H9 (cell line): ENCODE data around the gene NTRK3. TPM values are rescaled to one million over a fixed set of nuclear protein-coding genes. Genes with fewer than 3 reads are reported as not detected.

ENCODE experiments used
- DNase-seq: peaks from one replicate; pipeline ENCODE4 v3.0.0-alpha.2; 2017
- H2AFZ ChIP-seq: one replicate; pipeline ENCODE4 v1.6.1; 2013; ENCODE audit warnings: mild to moderate bottlenecking, low read length, control low read depth, moderate library complexity
- H2AK5ac ChIP-seq: 2 replicates; pipeline ENCODE4 v1.6.1; 2013; ENCODE audit warnings: low read length, control low read depth, mixed read lengths; ENCODE audit not compliant: insufficient read length
- H2BK120ac ChIP-seq: one replicate; pipeline ENCODE4 v1.6.1; 2013; ENCODE audit warnings: low read depth, mild to moderate bottlenecking, low read length, control low read depth, inconsistent platforms; ENCODE audit not compliant: poor library complexity, severe bottlenecking
- H2BK12ac ChIP-seq: 2 replicates; pipeline ENCODE4 v1.6.1; 2013; ENCODE audit warnings: low read length, control low read depth, mixed read lengths, low read depth; ENCODE audit not compliant: insufficient read length
- H2BK15ac ChIP-seq: 2 replicates; pipeline ENCODE4 v1.6.1; 2013; ENCODE audit warnings: low read depth, low read length, control low read depth
- H2BK20ac ChIP-seq: one replicate; pipeline ENCODE4 v1.6.1; 2013; ENCODE audit warnings: low read depth, mild to moderate bottlenecking, low read length, control low read depth, inconsistent platforms; ENCODE audit not compliant: poor library complexity, severe bottlenecking
- H2BK5ac ChIP-seq: 2 replicates; pipeline ENCODE4 v1.6.1; 2013; ENCODE audit warnings: low read length, control low read depth, mixed read lengths; ENCODE audit not compliant: insufficient read length
- H3K14ac ChIP-seq: 2 replicates; pipeline ENCODE4 v1.6.1; 2013; ENCODE audit warnings: low read length, control low read depth; ENCODE audit not compliant: insufficient read depth
- H3K18ac ChIP-seq: 2 replicates; pipeline ENCODE4 v1.6.1; 2013; ENCODE audit warnings: low read depth, mild to moderate bottlenecking, mixed read lengths, low read length, control low read depth; ENCODE audit not compliant: insufficient read length
- H3K23ac ChIP-seq: 2 replicates; pipeline ENCODE4 v1.6.1; 2013; ENCODE audit warnings: low read length, control low read depth, mixed read lengths, low read depth; ENCODE audit not compliant: insufficient read length
- H3K23me2 ChIP-seq: 2 replicates; pipeline ENCODE4 v1.6.1; 2013; ENCODE audit warnings: low read depth, mild to moderate bottlenecking, mixed read lengths, low read length, control low read depth; ENCODE audit not compliant: insufficient read length, poor library complexity, severe bottlenecking
- H3K27ac ChIP-seq: 2 replicates; pipeline ENCODE4 v1.5.1; 2013; ENCODE audit warnings: low read length, control low read depth, mixed read lengths, low read depth; ENCODE audit not compliant: insufficient read length
- H3K27me3 ChIP-seq: 2 replicates; pipeline ENCODE4 v1.6.1; 2013; ENCODE audit warnings: low read length, control low read depth, inconsistent platforms; ENCODE audit not compliant: insufficient read depth
- H3K4ac ChIP-seq: 2 replicates; pipeline ENCODE4 v1.6.1; 2013; ENCODE audit warnings: low read depth, mild to moderate bottlenecking, control low read depth, inconsistent platforms, low read length, moderate library complexity
- H3K4me1 ChIP-seq: 2 replicates; pipeline ENCODE4 v1.6.1; 2013; ENCODE audit warnings: low read length, control low read depth, inconsistent platforms; ENCODE audit not compliant: insufficient read depth
- H3K4me2 ChIP-seq: 2 replicates; pipeline ENCODE4 v1.6.1; 2013; ENCODE audit warnings: low read length, control low read depth, mixed read lengths; ENCODE audit not compliant: insufficient read length, insufficient read depth
- H3K56ac ChIP-seq: 2 replicates; pipeline ENCODE4 v1.6.1; 2013; ENCODE audit warnings: low read depth, mild to moderate bottlenecking, mixed read lengths, low read length, control low read depth; ENCODE audit not compliant: insufficient read length
- H3K79me1 ChIP-seq: 2 replicates; pipeline ENCODE4 v1.6.1; 2013; ENCODE audit warnings: low read depth, mild to moderate bottlenecking, moderate library complexity, low read length, control low read depth, inconsistent platforms; ENCODE audit not compliant: insufficient read depth, poor library complexity, severe bottlenecking
- H3K79me2 ChIP-seq: 2 replicates; pipeline ENCODE4 v1.6.1; 2013; ENCODE audit warnings: low read length, control low read depth, inconsistent platforms; ENCODE audit not compliant: insufficient read depth
- H3K9ac ChIP-seq: 2 replicates; pipeline ENCODE4 v1.6.1; 2013; ENCODE audit warnings: low read length, control low read depth, mixed read lengths; ENCODE audit not compliant: insufficient read length; ENCODE audit errors: extremely low read depth
- H3K9me3 ChIP-seq: one replicate; pipeline ENCODE4 v1.6.1; 2013; ENCODE audit warnings: low read depth, low read length, inconsistent platforms; ENCODE audit not compliant: control insufficient read depth
- H3T11ph ChIP-seq: one replicate; pipeline ENCODE4 v1.6.1; 2013; ENCODE audit warnings: mild to moderate bottlenecking, low read length, control low read depth, inconsistent platforms
- H4K20me1 ChIP-seq: one replicate; pipeline ENCODE4 v1.6.1; 2013; ENCODE audit not compliant: control insufficient read depth, insufficient read length, insufficient read depth
- H4K5ac ChIP-seq: 2 replicates; pipeline ENCODE4 v1.6.1; 2013; ENCODE audit warnings: low read depth, mild to moderate bottlenecking, mixed read lengths, low read length, control low read depth; ENCODE audit not compliant: insufficient read length
- H4K8ac ChIP-seq: replicated peaks from 2 replicates; pipeline ENCODE4 v1.6.1; 2013; ENCODE audit warnings: low read length, control low read depth, mixed read lengths, low read depth; ENCODE audit not compliant: insufficient read length
- H4K91ac ChIP-seq: 2 replicates; pipeline ENCODE4 v1.6.1; 2013; ENCODE audit warnings: low read depth, mild to moderate bottlenecking, moderate library complexity, mixed read lengths, low read length, control low read depth; ENCODE audit not compliant: insufficient read length
- H3K27ac Mint-ChIP-seq, 3 experiments: 2 replicates in 2 of 3; 3 replicates in 1 of 3; pipeline ENCODE4 v1.8.0; 2020 to 2021; ENCODE audit warnings: mixed read lengths in 3 of 3, mild to moderate bottlenecking in 1 of 3, moderate library complexity in 1 of 3
- H3K27me3 Mint-ChIP-seq: 2 replicates; pipeline ENCODE4 v1.8.0; 2021; ENCODE audit warnings: low read depth, mild to moderate bottlenecking, moderate library complexity, mixed read lengths
- H3K36me3 Mint-ChIP-seq, 3 experiments: 2 replicates in 2 of 3; 3 replicates in 1 of 3; pipeline ENCODE4 v1.8.0; 2020 to 2021; ENCODE audit warnings: low read depth in 3 of 3, mixed read lengths in 3 of 3; ENCODE audit not compliant: insufficient read depth in 1 of 3
- H3K4me1 Mint-ChIP-seq, 2 experiments: 2 replicates each; pipeline ENCODE4 v1.8.0; 2020; ENCODE audit warnings: mixed read lengths in 2 of 2
- H3K4me3 Mint-ChIP-seq, 2 experiments: 2 replicates in 1 of 2; 3 replicates in 1 of 2; pipeline ENCODE4 v1.8.0; 2020 to 2021; ENCODE audit warnings: mild to moderate bottlenecking in 2 of 2, mixed read lengths in 2 of 2, moderate library complexity in 1 of 2
- H3K9me3 Mint-ChIP-seq, 2 experiments: 2 replicates in 1 of 2; 3 replicates in 1 of 2; pipeline ENCODE4 v1.8.0; 2020; ENCODE audit warnings: mild to moderate bottlenecking in 2 of 2, mixed read lengths in 2 of 2, moderate library complexity in 1 of 2
- WGBS: extraction: QIAGEN DNeasy Blood & Tissue Kit; methylation state at CpG from one replicate; pipeline ENCODE4 v1.1.7; 2013; ENCODE audit warnings: missing lambda C conversion rate, low lambda C conversion rate, mixed read lengths; ENCODE audit not compliant: insufficient read length; ENCODE audit errors: extremely low coverage; 5-methylcytosine and 5-hydroxymethylcytosine counted together
- total RNA-seq: library from RNA; stranded (reverse); gene quantifications from 2 replicates; pipeline ENCODE4 v1.2.1, GENCODE V29; 2021
- TF ChIP-seq, protein P1 (sequence below): fragments of 200-600 bp; sonication (generic); conservative IDR thresholded peaks from 3 replicates; pipeline ENCODE4 v1.8.0; 2021; ENCODE audit warnings: antibody characterized with exemption, mild to moderate bottlenecking

Gene NTRK3
- total RNA-seq, 1 experiment from 2014 or later, result 2.5 TPM

GRCh38 chr15:87954793-87955192 lies 301.7 kb downstream of the NTRK3 start:
- H4K5ac ChIP-seq, result no peak overlapping the region
- no peak overlapping the region for H2BK15ac ChIP-seq
- H3K56ac ChIP-seq, result no peak overlapping the region
- H3K27me3 ChIP-seq, result no peaks in the 10 kb centered on the region
- no peak overlapping the region for H3K9ac ChIP-seq
- H3K23ac ChIP-seq, result no peak overlapping the region
- H3K4me1 Mint-ChIP-seq, result peaks cover 7 to 20% of the 10 kb centered on the region in 2 experiments
- H2AK5ac ChIP-seq, result no peak overlapping the region
- H2AFZ ChIP-seq, result no peak overlapping the region
- no CpG with 5 or more reads among the region's 2 CpGs for WGBS
- no peak overlapping the region for H2BK20ac ChIP-seq
- TF ChIP-seq, protein P1, sequence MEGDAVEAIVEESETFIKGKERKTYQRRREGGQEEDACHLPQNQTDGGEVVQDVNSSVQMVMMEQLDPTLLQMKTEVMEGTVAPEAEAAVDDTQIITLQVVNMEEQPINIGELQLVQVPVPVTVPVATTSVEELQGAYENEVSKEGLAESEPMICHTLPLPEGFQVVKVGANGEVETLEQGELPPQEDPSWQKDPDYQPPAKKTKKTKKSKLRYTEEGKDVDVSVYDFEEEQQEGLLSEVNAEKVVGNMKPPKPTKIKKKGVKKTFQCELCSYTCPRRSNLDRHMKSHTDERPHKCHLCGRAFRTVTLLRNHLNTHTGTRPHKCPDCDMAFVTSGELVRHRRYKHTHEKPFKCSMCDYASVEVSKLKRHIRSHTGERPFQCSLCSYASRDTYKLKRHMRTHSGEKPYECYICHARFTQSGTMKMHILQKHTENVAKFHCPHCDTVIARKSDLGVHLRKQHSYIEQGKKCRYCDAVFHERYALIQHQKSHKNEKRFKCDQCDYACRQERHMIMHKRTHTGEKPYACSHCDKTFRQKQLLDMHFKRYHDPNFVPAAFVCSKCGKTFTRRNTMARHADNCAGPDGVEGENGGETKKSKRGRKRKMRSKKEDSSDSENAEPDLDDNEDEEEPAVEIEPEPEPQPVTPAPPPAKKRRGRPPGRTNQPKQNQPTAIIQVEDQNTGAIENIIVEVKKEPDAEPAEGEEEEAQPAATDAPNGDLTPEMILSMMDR, result no peak
- no peaks in the 10 kb centered on the region for H3K79me2 ChIP-seq
- no peak overlapping the region for H3K4ac ChIP-seq
- no peaks in the 10 kb centered on the region for H3K4me1 ChIP-seq
- H3K4me3 Mint-ChIP-seq, result no peak overlapping the region
- no peaks in the 10 kb centered on the region for H3K9me3 ChIP-seq
- H4K8ac ChIP-seq, result no peak overlapping the region
- H3K9me3 Mint-ChIP-seq, result no peaks in the 10 kb centered on the region
- H3K23me2 ChIP-seq, result no peaks in the 10 kb centered on the region
- no peak overlapping the region for H2BK5ac ChIP-seq
- no peak overlapping the region for H3K18ac ChIP-seq
- H3K27ac ChIP-seq, result no peak overlapping the region
- no peak overlapping the region for H3K27ac Mint-ChIP-seq
- H3T11ph ChIP-seq, result no peak overlapping the region
- H3K79me1 ChIP-seq, result no peaks in the 10 kb centered on the region
- peaks cover 6% of the 10 kb centered on the region; the same call in 1 of the 2 replicates for H3K27me3 Mint-ChIP-seq
- H3K36me3 Mint-ChIP-seq, result no peaks in the 10 kb centered on the region
- no peak overlapping the region for H3K4me2 ChIP-seq
- no peaks in the 10 kb centered on the region for H4K20me1 ChIP-seq
- H2BK12ac ChIP-seq, result no peak overlapping the region
- H3K14ac ChIP-seq, result no peak overlapping the region
- H4K91ac ChIP-seq, result no peak overlapping the region
- no peak for DNase-seq
- H2BK120ac ChIP-seq, result no peak overlapping the region
